ENCODE measurements around the gene MTCL1.

The MTCL1 gene

GRCh38 chr18:8868276-8868675 is 162.9 kb downstream of the MTCL1 start:
- Mint-ChIP-seq H3K27me3 (no peaks in the 10 kb centered on the region), H3K27ac (no peak overlapping the region), H3K4me1 (no peaks in the 10 kb centered on the region), H3K4me3 (no peak overlapping the region), H3K36me3 (no peaks in the 10 kb centered on the region), H3K9me3 (no peaks in the 10 kb centered on the region)

GRCh38 chr18:8868779-8869415 is 163.5 kb downstream of the MTCL1 start:
- H3K27ac Mint-ChIP-seq = no peak overlapping the region
- H3K36me3 Mint-ChIP-seq = no peaks in the 10 kb centered on the region
- no peaks in the 10 kb centered on the region for H3K9me3 Mint-ChIP-seq
- no peak overlapping the region for H3K4me3 Mint-ChIP-seq
- H3K4me1 Mint-ChIP-seq = no peaks in the 10 kb centered on the region
- H3K27me3 Mint-ChIP-seq = no peaks in the 10 kb centered on the region

GRCh38 chr18:8869696-8870095 is 164.3 kb downstream of the MTCL1 start:
- Mint-ChIP-seq H3K4me1 (no peaks in the 10 kb centered on the region), H3K36me3 (no peaks in the 10 kb centered on the region), H3K27me3 (no peaks in the 10 kb centered on the region), H3K9me3 (no peaks in the 10 kb centered on the region), H3K4me3 (no peak overlapping the region), H3K27ac (no peak overlapping the region)

- Mint-ChIP-seq H3K27ac (no peak overlapping the region), H3K4me3 (no peak overlapping the region), H3K9me3 (no peaks in the 10 kb centered on the region), H3K4me1 (no peaks in the 10 kb centered on the region), H3K36me3 (no peaks in the 10 kb centered on the region), H3K27me3 (peaks cover 1% of the 10 kb centered on the region)
These were observed 165.2 kb downstream of the MTCL1 start for GRCh38 chr18:8870528-8870927.

- no peaks in the 10 kb centered on the region for H3K4me1 Mint-ChIP-seq
- H3K27me3 Mint-ChIP-seq = peaks cover 1% of the 10 kb centered on the region
- H3K36me3 Mint-ChIP-seq = no peaks in the 10 kb centered on the region
- H3K9me3 Mint-ChIP-seq = no peaks in the 10 kb centered on the region
- H3K4me3 Mint-ChIP-seq = no peak overlapping the region
- no peak overlapping the region for H3K27ac Mint-ChIP-seq
These were observed 166.1 kb downstream of the MTCL1 start for GRCh38 chr18:8871489-8871888.

GRCh38 chr18:8874872-8875271 is 169.5 kb downstream of the MTCL1 start:
- peaks cover 1% of the 10 kb centered on the region for H3K27me3 Mint-ChIP-seq

GRCh38 chr18:8876887-8877286 is 171.5 kb downstream of the MTCL1 start:
- Mint-ChIP-seq H3K9me3 (peaks cover 11% of the 10 kb centered on the region), H3K4me3 (no peak overlapping the region), H3K4me1 (no peaks in the 10 kb centered on the region), H3K27me3 (peaks cover 13% of the 10 kb centered on the region), H3K27ac (no peak overlapping the region), H3K36me3 (peaks cover 3% of the 10 kb centered on the region)

More at GRCh38 chr18:8874872-8875271, 169.5 kb downstream of the MTCL1 start:
- H3K4me3 Mint-ChIP-seq = no peak overlapping the region
- H3K9me3 Mint-ChIP-seq = no peaks in the 10 kb centered on the region
- no peaks in the 10 kb centered on the region for H3K36me3 Mint-ChIP-seq
- no peaks in the 10 kb centered on the region for H3K4me1 Mint-ChIP-seq
- no peak overlapping the region for H3K27ac Mint-ChIP-seq

- peaks cover 16% of the 10 kb centered on the region for H3K9me3 Mint-ChIP-seq
- no peaks in the 10 kb centered on the region for H3K4me1 Mint-ChIP-seq
- peaks cover 12% of the 10 kb centered on the region for H3K27me3 Mint-ChIP-seq
- no peak overlapping the region for H3K27ac Mint-ChIP-seq
- peaks cover 11% of the 10 kb centered on the region for H3K36me3 Mint-ChIP-seq
- no peak overlapping the region for H3K4me3 Mint-ChIP-seq
These were observed 175.7 kb downstream of the MTCL1 start for GRCh38 chr18:8881103-8881502.
